HG02623 (cell line): ENCODE results near the gene RASA2.

Experiments
- ATAC-seq: cut with Tn5 transposase; IDR thresholded peaks from one replicate; pipeline ENCODE4 v1.9.1; 2021; ENCODE audit warnings: moderate library complexity; ENCODE audit not compliant: unreplicated experiment

RASA2 gene

GRCh38 chr3:141643391-141643790, 156.6 kb downstream of the RASA2 start:
- ATAC-seq, result no peak

DNA sequence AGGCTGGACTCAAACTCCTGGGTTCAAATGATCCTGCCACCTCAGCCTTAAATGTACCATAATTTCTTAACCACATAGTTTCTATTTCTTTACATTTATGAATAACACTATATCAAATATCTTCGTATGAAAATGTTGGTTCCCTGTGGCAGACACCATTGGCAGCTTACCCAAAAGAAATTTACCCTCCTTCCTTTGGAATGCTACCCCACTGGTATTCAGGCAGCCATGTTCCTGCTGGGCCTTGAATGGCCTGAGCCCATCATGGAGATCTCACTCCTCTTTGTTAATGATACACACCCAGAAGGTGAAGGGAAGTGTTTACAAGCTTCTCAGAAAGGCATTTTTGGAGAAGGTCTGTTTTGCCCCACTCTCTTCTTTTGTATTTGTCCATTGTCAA, 157.0 kb downstream of the RASA2 start:
- ATAC-seq, result no peak

DNA sequence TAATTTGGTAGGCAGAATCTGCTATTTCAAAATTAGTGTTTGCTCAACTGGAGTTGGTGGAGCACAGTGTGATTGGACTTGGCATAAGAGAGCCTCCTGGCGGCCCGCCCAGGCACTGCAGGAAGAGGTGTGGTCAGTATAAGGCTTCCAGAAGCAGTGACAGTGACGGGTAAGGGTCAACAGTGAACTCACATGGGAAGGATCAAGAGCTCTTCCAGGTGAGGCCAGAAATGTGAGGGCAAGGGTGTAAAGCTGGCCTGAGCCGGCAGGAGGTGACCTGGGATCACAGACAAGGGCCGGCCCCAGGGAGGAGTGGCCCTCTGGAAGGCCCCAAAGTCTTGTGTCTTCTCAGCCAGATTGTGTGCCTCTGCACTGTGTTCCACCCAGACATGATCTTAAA, 158.1 kb downstream of the RASA2 start:
- ATAC-seq, result peak; percentile 79

DNA sequence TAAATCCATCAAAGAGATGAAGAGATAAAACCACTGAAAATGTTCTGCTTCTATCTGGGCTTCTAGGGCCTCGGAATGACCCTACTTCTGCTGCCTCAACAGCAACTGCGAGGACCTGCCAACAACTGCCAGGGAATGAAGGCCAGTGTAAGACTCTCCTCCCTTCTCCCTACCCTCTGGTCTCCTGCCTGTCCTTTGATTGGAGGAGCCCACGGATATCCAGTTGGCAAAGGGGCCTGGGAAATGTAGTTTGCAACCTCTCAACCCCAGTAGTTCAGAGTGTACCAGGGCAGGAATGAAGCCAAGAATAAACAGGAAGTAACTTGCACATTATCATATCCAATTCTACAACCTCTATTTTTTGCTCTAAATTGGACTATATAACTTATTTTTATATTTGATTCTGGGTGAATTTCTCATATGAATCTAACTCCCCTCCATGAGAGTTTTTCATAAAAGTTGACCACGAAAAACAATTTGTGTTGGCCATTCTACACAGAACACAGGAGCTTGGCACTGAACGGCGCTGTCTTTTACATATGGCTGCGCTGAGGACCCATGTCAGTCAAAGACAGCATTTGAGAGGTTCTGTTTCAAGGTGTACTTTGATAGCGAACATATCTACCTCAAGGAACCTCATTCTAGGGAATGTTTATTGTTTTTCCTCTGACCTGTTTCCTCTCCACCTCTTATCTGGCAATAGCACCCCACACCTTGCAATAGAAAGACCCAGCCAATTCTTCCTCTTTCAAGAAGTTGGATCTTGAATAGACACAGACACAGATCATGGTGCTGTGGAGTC, 160.1 kb downstream of the RASA2 start:
- ATAC-seq, result no peak

- ATAC-seq, result no peak
These were observed 160.7 kb downstream of the RASA2 start for GRCh38 chr3:141647562-141647915.

DNA sequence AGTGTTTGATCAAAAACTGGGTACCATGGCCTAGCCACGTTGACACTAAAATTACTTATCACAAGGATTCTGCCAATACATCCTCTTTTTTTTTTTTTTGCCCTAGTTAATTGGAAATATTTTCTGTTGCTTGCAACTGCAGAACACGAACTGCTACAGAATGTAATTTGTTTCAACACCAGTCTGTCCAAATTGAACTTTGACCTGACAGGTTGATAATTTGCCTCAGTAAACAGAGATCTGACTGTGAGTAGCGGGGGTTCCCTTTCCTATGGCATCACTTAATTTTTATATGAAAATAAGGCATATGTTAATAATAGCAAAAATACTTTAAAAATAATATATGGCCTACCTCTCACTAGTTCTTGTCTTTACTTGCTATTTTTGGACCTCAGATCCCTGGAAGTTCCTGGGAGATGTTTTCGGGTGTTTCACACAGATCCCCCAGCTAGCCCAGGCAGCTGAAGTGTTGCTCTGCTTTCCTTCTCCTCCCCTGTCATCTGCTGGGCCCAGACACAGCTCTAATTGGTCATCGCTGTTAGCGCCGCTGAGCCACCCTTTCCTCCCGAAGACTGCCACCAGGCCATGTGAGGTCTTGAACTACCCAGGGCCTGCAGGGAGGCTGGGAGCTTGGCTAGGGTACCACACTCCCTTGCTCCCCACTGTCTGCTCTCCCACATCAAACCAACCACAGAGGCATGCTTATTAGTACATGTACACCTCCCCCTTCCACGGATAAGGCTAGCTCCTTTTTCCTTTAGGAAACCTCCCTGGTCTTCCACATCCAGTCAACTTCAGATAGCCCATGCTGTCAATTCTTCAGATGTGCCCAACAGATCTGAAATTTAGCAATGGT, 161.5 kb downstream of the RASA2 start:
- no peak for ATAC-seq

DNA sequence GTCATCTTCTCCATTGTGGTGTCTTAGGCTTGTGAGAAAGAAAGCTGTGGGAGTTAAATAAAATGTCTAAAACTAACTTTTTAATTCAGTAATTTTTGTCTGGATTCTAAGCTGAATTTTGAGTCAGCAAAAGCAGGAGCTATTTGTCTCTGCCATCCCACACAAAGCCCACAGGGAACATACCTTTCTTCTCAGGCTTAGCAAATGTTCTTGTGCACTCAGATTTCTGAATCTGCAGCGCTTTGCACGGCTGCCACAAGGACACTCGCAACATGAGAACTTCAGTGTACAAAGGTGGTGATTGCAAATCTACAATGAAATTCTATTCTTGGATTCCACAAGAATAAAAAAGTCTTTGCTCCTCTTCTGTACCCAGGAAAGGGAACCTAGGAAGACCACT, 163.0 kb downstream of the RASA2 start:
- ATAC-seq, result no peak

DNA sequence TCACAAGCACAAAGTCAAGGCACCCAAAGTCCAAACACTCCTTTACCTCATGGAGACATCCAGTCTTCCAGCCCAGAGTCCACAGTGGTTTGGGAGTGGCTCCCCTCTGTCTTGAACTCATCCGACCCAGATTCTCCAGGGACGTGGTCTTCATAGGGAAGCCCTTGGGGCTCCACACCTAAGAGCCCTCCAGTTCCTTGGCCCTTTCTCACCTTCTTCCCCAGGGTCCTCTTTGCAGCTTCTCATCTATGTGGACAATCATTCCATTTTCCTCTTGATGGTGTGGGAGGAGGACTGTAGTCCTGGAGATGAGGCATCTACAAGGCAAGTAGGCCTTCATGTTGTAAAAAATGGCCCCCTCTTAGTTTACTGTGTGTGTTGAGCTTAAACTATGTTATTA, 164.0 kb downstream of the RASA2 start:
- ATAC-seq, result no peak

GRCh38 chr3:141651409-141651808, 164.6 kb downstream of the RASA2 start:
- ATAC-seq, result no peak

DNA sequence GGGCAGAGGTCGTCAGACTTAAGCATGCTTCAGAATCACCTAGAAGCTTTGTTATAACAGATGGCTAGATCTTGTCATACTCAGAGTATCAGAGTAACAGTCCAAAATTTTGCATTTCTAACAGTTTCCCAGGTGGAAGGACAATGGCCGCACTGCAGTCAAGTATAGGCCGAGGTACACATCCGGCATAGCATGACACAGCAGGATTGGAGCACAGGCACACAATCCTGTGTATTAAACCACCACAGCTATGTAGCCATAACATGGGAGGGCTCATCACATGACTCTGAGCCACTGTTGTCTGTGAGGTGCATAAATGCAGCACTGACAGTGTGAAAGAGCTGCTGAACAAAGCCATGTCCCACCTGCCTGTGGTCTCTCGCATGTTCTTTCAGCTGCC, 165.5 kb downstream of the RASA2 start:
- ATAC-seq, result no peak

- no peak for ATAC-seq
These were observed 167.0 kb downstream of the RASA2 start for GRCh38 chr3:141653847-141654246.

DNA sequence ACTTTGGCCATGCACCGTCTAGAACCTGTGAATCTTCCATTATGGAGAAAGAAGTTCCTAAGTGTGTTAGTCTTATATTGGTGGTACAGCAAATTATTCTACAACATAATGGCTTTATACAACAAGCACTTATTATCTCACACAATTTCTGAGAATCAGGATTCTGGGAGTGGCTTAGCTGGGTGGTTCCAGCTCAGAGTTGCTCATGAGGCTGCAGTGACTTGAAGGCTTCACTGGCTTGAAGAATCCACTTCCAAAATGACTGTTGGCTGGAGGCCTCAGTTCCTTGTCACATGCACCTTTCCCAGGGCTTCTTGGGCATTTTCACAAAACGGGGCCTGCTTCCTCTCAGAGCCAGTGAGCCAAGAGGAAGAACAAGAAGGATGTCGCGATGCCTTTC, 169.0 kb downstream of the RASA2 start:
- no peak for ATAC-seq

DNA sequence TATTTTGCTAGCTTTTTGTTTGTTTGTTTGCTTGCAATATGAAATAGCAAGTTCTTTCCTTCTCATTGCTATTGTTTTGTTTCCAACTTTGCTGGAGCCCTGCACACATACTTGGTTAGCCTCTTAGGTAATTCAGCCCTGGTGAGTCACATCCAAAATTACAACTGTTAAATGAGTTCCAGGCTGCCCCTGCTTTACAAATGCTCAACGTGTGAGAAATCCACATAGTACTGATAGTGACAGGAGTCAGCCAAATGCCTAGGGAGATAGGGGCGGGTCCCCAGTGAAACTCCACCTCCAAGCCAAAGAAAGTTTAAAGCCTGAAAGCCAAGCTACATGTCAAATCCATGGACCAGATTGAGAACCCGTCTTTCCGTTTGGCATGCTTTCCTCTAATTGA, 169.9 kb downstream of the RASA2 start:
- ATAC-seq, result no peak

- ATAC-seq, result no peak
These were observed 170.7 kb downstream of the RASA2 start for GRCh38 chr3:141657516-141657915.

GRCh38 chr3:141659821-141660613, 173.2 kb downstream of the RASA2 start:
- no peak for ATAC-seq

- ATAC-seq, result no peak
These were observed 173.8 kb downstream of the RASA2 start for GRCh38 chr3:141660614-141660947.

DNA sequence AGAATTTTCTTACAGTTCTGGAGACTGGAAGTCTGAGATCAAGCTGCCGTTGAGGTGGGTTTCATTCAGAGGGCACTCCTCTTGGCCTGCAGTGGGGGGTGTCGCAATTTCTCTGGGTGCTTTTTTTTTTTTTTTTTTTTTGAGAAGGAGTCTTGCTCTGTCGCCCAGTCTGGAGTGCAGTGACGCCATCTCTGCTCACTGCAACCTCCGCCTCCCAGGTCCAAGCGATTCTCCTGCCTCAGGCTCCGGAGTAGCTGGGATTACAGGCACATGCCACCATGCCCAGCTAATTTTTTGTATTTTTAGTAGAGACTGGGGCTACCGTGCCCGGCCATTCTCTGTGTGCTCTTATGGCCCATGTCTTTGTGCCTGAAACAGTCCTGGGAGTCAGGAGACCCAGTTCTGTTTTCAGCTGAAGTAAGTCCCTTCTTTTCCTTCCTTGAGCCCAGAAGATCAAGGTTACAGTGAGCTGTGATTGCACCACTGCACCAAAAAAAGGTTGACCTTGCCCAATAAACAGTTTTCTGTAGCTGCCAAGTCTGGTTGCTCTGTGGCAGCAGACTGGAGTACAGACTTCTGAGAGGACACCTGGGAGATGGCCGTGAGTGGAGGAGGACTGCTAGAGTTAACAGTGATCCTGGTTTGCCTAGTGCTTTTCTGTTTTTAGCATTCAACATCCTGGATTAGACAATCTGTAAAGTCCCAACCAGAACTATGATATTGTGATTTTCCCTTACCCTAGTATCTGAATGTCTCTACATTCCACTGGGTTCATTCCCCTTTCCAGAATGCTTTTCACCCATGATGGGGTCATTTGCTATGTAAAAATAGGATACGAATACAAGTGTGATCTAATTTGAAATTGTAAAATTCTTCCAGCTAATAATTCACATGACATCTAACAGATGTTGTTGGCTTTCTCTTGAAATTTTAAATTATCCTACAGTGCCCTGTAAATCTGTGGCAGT, 174.7 kb downstream of the RASA2 start:
- no peak for ATAC-seq

- ATAC-seq, result no peak
These were observed 177.2 kb downstream of the RASA2 start for GRCh38 chr3:141663993-141664392.
